Heart left ventricle (tissue), 16 donors: ENCODE results near the gene ACAP2. TPM values are rescaled to one million over a fixed set of nuclear protein-coding genes. Genes with fewer than 3 reads are reported as not detected.

Experiments
- ATAC-seq, 4 donors: fragments of 200-7000 bp; cut with Tn5 transposase; one replicate each; pipeline ENCODE4 v1.9.1; 2020 to 2022; ENCODE audit warnings: moderate library complexity in 4 of 4, mild to moderate bottlenecking in 3 of 4, moderate number of reproducible peaks in 1 of 4
- DNase-seq, 5 donors: peaks; one replicate each; pipeline ENCODE4 v3.0.0-alpha.2; 2020
- H3K27ac ChIP-seq, 12 donors: fragments of 200-600 bp; sonication (generic) in 4 of 12; one replicate each; pipeline versions ENCODE4 v1.5.0 to v1.8.0; 2016 to 2022; ENCODE audit warnings: mild to moderate bottlenecking in 2 of 12
- H3K27me3 ChIP-seq, 9 donors: fragments of 200-600 bp; sonication (generic) in 2 of 9; one replicate each; pipeline versions ENCODE4 v1.5.1 to v1.8.0; 2016 to 2022; ENCODE audit warnings: mild to moderate bottlenecking in 3 of 9
- H3K36me3 ChIP-seq, 9 donors: fragments of 200-600 bp; sonication (generic) in 2 of 9; one replicate each; pipeline versions ENCODE4 v1.5.0 to v1.8.0; 2018 to 2022; ENCODE audit warnings: mild to moderate bottlenecking in 2 of 9
- H3K4me1 ChIP-seq, 12 donors: fragments of 200-600 bp; sonication (generic) in 4 of 12; one replicate each; pipeline versions ENCODE4 v1.5.0 to v1.8.0; 2016 to 2022; ENCODE audit warnings: mild to moderate bottlenecking in 3 of 12
- H3K4me3 ChIP-seq, 12 donors: fragments of 200-600 bp; sonication (generic) in 4 of 12; one replicate each; pipeline versions ENCODE4 v1.5.0 to v1.8.0; 2017 to 2022; ENCODE audit warnings: mild to moderate bottlenecking in 9 of 12, moderate library complexity in 4 of 12
- H3K9me3 ChIP-seq, 12 donors: fragments of 200-600 bp; sonication (generic) in 4 of 12; one replicate each; pipeline versions ENCODE4 v1.5.0 to v1.8.0; 2016 to 2022; ENCODE audit warnings: mild to moderate bottlenecking in 1 of 12
- POLR2A ChIP-seq, 2 donors: fragments of 450-650 bp; IDR thresholded peaks; one replicate each; pipeline ENCODE4 v1.6.1; 2017; ENCODE audit warnings: antibody characterized with exemption in 2 of 2, mild to moderate bottlenecking in 2 of 2, moderate library complexity in 2 of 2
- WGBS, 4 donors: extraction: QIAGEN DNeasy Blood & Tissue Kit in 2 of 4; methylation state at CpG; one replicate each; pipeline versions ENCODE4 v1.1.5 to v1.1.7; 2013 to 2018; 5-methylcytosine and 5-hydroxymethylcytosine counted together
- intact Hi-C, 10 donors: fragments of 100-400 bp; cut with DNase I; formaldehyde crosslinking; loops; one replicate each; pipeline versions ENCODE4 v1.11.1 to v1.14.2; 2022
- polyA plus RNA-seq, 2 donors: library from polyadenylated mRNA; stranded (reverse); fragments of 200-250 nt; gene quantifications; one replicate each; pipeline ENCODE4 v1.2.3, GENCODE V29; 2013
- total RNA-seq, 9 donors: library from RNA; depleted of rRNA in 2 of 9; stranded (reverse); fragments of >200 nt in 2 of 9; fragmentation: NEBNext Ultra II Directional in 3 of 9; extraction: Animal tissue kit (Norgen Biotek cat#: 25700) in 3 of 9; gene quantifications; one replicate each; pipeline versions ENCODE4 v1.1.0 to v1.2.4, GENCODE V29; 2016 to 2023
- TF ChIP-seq, protein P1 (sequence below), 12 donors: fragments of 200-600 bp; sonication (generic) in 4 of 12; IDR thresholded peaks; one replicate each; pipeline versions ENCODE4 v1.5.0 to v1.8.0; 2018 to 2022; ENCODE audit warnings: antibody characterized with exemption in 12 of 12, mild to moderate bottlenecking in 5 of 12
- donor health status: ischemic (EF 13 %, LVEDD 7.1; RV severe dilation, severe dysfunction).
- donor health status: healthy with polysubstance abuse.
- donor health status: DM: no; HTN: yes; CAD: no.
- donor health status: DM: no; HTN: no; CAD: no.
- donor health status: ischemic (EF 25% LVEDD 6.9; RV normal size, moderate dysfunction).
- donor health status: ischemic (EF 25% LVEDD 5.7; RV mildly dilated, moderate dysfunction).
- donor health status: healthy.
- donor health status: DM: yes; HTN: yes; CAD: no.
- donor health status: ischemic (EF 35%, LVEDD 5.7; RV mildly dilated, moderate dysfunction).
- donor health status: nonischemic (EF 11% LVEDD 7.7; RV severe dilation, severe dysfunction).
- donor health status: DM: yes; HTN: yes; CAD: no.
- donor health status: PGD.
- donor health status: ischemic (EF 29% LVEDD 5.4; RV normal size, mild dysfunction).
- donor health status: nonischemic (EF 23%, LVEDD 6.1; RV moderate dilation, normal function).

The ACAP2 gene
- total and polyA plus RNA-seq, 11 donors, result 4.4 to 39.2 (median 15.4) TPM

DNA sequence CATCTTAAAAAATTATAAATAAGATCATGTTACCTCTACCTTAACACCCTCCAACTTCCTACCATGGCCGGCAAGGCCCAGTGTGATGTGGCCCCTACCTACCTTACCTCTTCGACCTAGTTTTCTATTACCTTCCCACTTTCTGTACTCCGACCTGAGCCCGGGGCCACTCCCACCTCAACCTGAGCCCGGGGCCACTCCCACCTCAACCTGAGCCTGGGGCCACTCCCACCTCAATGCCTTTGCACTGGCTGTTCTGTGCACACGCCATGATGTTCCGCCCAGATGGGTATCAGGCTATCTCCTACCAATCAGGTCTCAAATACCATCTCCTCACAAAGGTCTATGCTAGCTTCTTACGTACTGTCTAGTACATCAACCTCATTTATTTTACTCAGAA is 105.1 kb downstream of the ACAP2 start:
- TF ChIP-seq, protein P1, sequence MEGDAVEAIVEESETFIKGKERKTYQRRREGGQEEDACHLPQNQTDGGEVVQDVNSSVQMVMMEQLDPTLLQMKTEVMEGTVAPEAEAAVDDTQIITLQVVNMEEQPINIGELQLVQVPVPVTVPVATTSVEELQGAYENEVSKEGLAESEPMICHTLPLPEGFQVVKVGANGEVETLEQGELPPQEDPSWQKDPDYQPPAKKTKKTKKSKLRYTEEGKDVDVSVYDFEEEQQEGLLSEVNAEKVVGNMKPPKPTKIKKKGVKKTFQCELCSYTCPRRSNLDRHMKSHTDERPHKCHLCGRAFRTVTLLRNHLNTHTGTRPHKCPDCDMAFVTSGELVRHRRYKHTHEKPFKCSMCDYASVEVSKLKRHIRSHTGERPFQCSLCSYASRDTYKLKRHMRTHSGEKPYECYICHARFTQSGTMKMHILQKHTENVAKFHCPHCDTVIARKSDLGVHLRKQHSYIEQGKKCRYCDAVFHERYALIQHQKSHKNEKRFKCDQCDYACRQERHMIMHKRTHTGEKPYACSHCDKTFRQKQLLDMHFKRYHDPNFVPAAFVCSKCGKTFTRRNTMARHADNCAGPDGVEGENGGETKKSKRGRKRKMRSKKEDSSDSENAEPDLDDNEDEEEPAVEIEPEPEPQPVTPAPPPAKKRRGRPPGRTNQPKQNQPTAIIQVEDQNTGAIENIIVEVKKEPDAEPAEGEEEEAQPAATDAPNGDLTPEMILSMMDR (IDR thresholded peaks at IDR 0.05), result no peak
- no peak for TF ChIP-seq POLR2A (IDR thresholded peaks at IDR 0.05)
- intact Hi-C loops, result loop anchor here in 1 of 10 donors (10.0 kb wide), 1 partner anchor 57 kb away; no protein-coding TSS in a partner anchor
- H3K36me3 ChIP-seq, result peaks cover 0 to 72% (median 32%) of the 10 kb centered on the region in 9 donors
- H3K27me3 ChIP-seq, result no peaks in the 10 kb centered on the region
- H3K27ac ChIP-seq, result no peak overlapping the region
- no peaks in the 10 kb centered on the region for H3K9me3 ChIP-seq
- no peak for DNase-seq
- no peak overlapping the region for H3K4me3 ChIP-seq
- H3K4me1 ChIP-seq, result no peaks in the 10 kb centered on the region
- no peak for ATAC-seq
- WGBS, 4 donors, result 89 to 98% (median 97%) methylated on average over 8 of the region's 8 CpGs

DNA sequence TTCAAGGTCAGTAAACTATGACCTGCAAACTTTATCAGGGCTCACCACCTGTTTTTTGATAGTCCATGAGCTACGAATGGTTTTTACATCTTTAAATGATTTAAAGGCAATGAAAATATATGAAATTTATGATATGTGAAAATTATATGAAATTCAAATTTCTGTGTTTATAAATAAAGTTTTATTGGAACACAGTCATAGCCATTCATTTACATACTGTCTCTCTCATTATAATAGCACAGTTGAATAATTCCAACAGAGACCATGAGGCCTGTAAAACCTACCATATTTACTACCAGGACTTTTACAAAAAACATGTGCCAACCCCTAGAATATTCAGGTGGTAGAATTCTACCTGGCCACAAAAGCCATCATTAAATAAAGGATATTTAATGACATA is 107.9 kb downstream of the ACAP2 start:
- H3K27me3 ChIP-seq, result no peaks in the 10 kb centered on the region
- H3K4me1 ChIP-seq, result no peaks in the 10 kb centered on the region
- H3K27ac ChIP-seq, result no peak overlapping the region
- 97 to 98% (median 97%) methylated on average over 1 of the region's 1 CpG for WGBS, 4 donors
- H3K4me3 ChIP-seq, result no peak overlapping the region
- no peak for DNase-seq
- no peaks in the 10 kb centered on the region for H3K9me3 ChIP-seq
- peaks cover 0 to 74% (median 48%) of the 10 kb centered on the region in 9 donors for H3K36me3 ChIP-seq
- intact Hi-C loops, result loop anchor here in 1 of 10 donors (10.0 kb wide), 1 partner anchor 60 kb away; no protein-coding TSS in a partner anchor
- TF ChIP-seq, protein P1 (IDR thresholded peaks at IDR 0.05), result no peak
- TF ChIP-seq POLR2A (IDR thresholded peaks at IDR 0.05), result no peak
- ATAC-seq, result no peak

DNA sequence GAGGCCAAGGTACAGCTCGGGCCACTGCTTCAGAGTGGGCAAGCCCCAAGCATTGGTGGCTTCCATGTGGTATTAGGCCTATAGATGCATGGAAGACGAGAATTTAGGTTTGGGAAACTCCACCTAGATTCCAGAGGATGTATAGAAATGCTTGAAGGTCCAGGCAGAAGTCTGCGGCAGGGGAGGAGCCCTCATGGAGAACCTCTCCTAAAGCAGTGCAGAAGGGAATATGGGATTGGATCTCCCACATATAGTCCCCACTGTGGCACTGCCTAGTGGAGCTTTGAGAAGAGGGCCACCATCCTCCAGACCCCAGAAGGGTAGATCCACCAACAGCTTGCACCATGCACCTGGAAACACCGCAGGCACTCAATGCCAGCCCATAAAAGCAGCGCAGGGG is 123.8 kb downstream of the ACAP2 start:
- H3K27ac ChIP-seq, result no peak overlapping the region
- 86 to 99% (median 98%) methylated on average over 5 of the region's 5 CpGs for WGBS, 4 donors
- H3K27me3 ChIP-seq, result no peaks in the 10 kb centered on the region
- H3K36me3 ChIP-seq, result peaks cover 0 to 47% (median 28%) of the 10 kb centered on the region in 9 donors
- no peaks in the 10 kb centered on the region for H3K4me1 ChIP-seq
- no peaks in the 10 kb centered on the region for H3K9me3 ChIP-seq
- TF ChIP-seq, protein P1 (IDR thresholded peaks at IDR 0.05), result no peak
- no peak for TF ChIP-seq POLR2A (IDR thresholded peaks at IDR 0.05)
- DNase-seq (no peak), ATAC-seq (no peak)
- intact Hi-C loops, result loop anchor here in 1 of 10 donors (10.0 kb wide), 1 partner anchor 116 kb away; no protein-coding TSS in a partner anchor
- no peak overlapping the region for H3K4me3 ChIP-seq

DNA sequence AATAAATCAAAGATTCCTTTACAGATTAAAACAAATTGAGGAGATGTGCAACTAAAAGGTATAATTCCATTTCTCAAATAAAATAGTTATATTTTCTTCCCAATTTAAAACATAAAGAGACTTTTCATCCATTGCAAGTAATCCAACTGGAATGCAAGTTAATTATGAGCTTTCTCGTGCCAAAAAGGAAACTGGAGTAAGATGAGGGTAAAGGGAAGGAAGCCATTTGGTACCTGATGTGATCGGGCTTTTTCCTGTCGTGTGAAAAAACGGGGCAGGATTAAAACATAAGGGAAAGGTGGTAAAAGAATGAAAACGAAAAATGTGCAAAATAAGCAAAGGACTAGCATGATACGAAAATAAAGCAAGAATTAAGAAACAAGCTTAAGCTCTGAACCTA is 130.1 kb downstream of the ACAP2 start:
- Histone ChIP-seq H3K9me3 (no peaks in the 10 kb centered on the region), H3K27me3 (no peaks in the 10 kb centered on the region), H3K4me3 (no peak overlapping the region), H3K27ac (no peak overlapping the region), H3K36me3 (peaks cover 0 to 55% (median 12%) of the 10 kb centered on the region in 9 donors), H3K4me1 (peaks cover 0 to 6% (median 0%) of the 10 kb centered on the region in 12 donors)
- DNase-seq (no peak), ATAC-seq (no peak)
- TF ChIP-seq, protein P1 (IDR thresholded peaks at IDR 0.05), result no peak
- no peak for TF ChIP-seq POLR2A (IDR thresholded peaks at IDR 0.05)
- intact Hi-C loops, result loop anchor here in 1 of 10 donors (10.0 kb wide), 1 partner anchor 122 kb away; no protein-coding TSS in a partner anchor
- WGBS, 4 donors, result 54 to 73% (median 67%) methylated on average over 6 of the region's 6 CpGs
